Caco-2 (cell line): ENCODE results near the gene ZFP69. TPM values are rescaled to one million over a fixed set of nuclear protein-coding genes. Genes with fewer than 3 reads are reported as not detected.
A peak's percentile ranks its signal among the peaks of the same experiment; 100 is the strongest.
"Not testable (repeated sequence)": the region's sequence is repeated elsewhere in the genome, so short reads cannot be mapped to it uniquely, and the experiment has no call there.

Experiments
- BruUV-seq: library from RNA; stranded (reverse); fragments of 400-500 nt; replicated peaks from 2 replicates; lab custom pipeline; 2021; lab: Mats Ljungman, UMichigan
- CTCF ChIA-PET: fragments of 300-600 bp; sonication (Branson Sonifier 250); formaldehyde crosslinking; loops from one replicate; lab custom pipeline; 2022; ENCODE audit warnings: antibody characterized with exemption; lab: Charles Lee
- POLR2A ChIA-PET: fragments of 300-600 bp; sonication (Branson Sonifier 250); formaldehyde crosslinking; loops from one replicate; lab custom pipeline; 2022; ENCODE audit warnings: antibody characterized with exemption; lab: Charles Lee
- DNase-seq, 2 experiments: peaks; one replicate each; pipeline versions ENCODE4 v3.0.0 to v3.0.0-alpha.2; 2020 to 2022
- H3K27me3 ChIP-seq: replicated peaks from 2 replicates; pipeline ENCODE4 v1.6.0; 2011; ENCODE audit warnings: low read length; ENCODE audit not compliant: control insufficient read depth, insufficient read depth
- H3K36me3 ChIP-seq: 2 replicates; pipeline ENCODE4 v1.5.1; 2011; ENCODE audit warnings: low read length; ENCODE audit not compliant: control insufficient read depth, insufficient read depth
- H3K4me1 ChIP-seq: fragments of 250-450 bp; sonication (Bioruptor Pico); 2 replicates; pipeline ENCODE4 v1.5.1; 2020; ENCODE audit warnings: mild to moderate bottlenecking
- H3K4me3 ChIP-seq: 2 replicates; pipeline ENCODE4 v1.5.1; 2011; ENCODE audit warnings: low read depth, mild to moderate bottlenecking, control low read depth, low read length
- H3K9me3 ChIP-seq: fragments of 250-450 bp; sonication (Bioruptor Pico); 2 replicates; pipeline ENCODE4 v1.5.1; 2020; ENCODE audit warnings: mild to moderate bottlenecking, moderate library complexity
- H3K27ac Mint-ChIP-seq: one replicate; pipeline ENCODE4 v1.8.0; 2022; ENCODE audit warnings: mixed read lengths; ENCODE audit not compliant: unreplicated experiment
- H3K27me3 Mint-ChIP-seq: one replicate; pipeline ENCODE4 v1.8.0; 2022; ENCODE audit warnings: mixed read lengths; ENCODE audit not compliant: insufficient read depth, unreplicated experiment
- H3K36me3 Mint-ChIP-seq: one replicate; pipeline ENCODE4 v1.8.0; 2022; ENCODE audit warnings: mild to moderate bottlenecking, mixed read lengths; ENCODE audit not compliant: insufficient read depth, unreplicated experiment
- H3K4me1 Mint-ChIP-seq: one replicate; pipeline ENCODE4 v1.8.0; 2022; ENCODE audit warnings: low read depth, mixed read lengths; ENCODE audit not compliant: unreplicated experiment
- H3K4me3 Mint-ChIP-seq: one replicate; pipeline ENCODE4 v1.8.0; 2022; ENCODE audit warnings: mild to moderate bottlenecking, moderate library complexity, mixed read lengths; ENCODE audit not compliant: unreplicated experiment
- H3K9me3 Mint-ChIP-seq: one replicate; pipeline ENCODE4 v1.8.0; 2022; ENCODE audit warnings: mixed read lengths; ENCODE audit not compliant: unreplicated experiment
- intact Hi-C: fragments of 100-400 bp; cut with micrococcal nuclease; formaldehyde crosslinking; loops from one replicate; pipeline ENCODE4 v1.10.0; 2022; ENCODE audit not compliant: unreplicated experiment
- total RNA-seq: library from RNA; stranded (reverse); gene quantifications from 2 replicates; pipeline ENCODE4 v1.2.3, GENCODE V29; 2022
- TF ChIP-seq, protein P1 (sequence below), 2 experiments: fragments of 200-600 bp in 1 of 2; IDR thresholded peaks; 1 replicate in 1 of 2; 2 replicates in 1 of 2; pipeline versions ENCODE4 v1.5.1 to v1.8.0; 2011 to 2022; ENCODE audit warnings: antibody characterized with exemption in 1 of 2, control low read depth in 1 of 2, inconsistent platforms in 1 of 2, low read depth in 1 of 2, low read length in 1 of 2, mild to moderate bottlenecking in 1 of 2, moderate library complexity in 1 of 2; ENCODE audit not compliant: insufficient read depth in 1 of 2, severe bottlenecking in 1 of 2, unreplicated experiment in 1 of 2

The ZFP69 gene
- total RNA-seq, 1 experiment from 2014 or later: 2.5 TPM

DNA sequence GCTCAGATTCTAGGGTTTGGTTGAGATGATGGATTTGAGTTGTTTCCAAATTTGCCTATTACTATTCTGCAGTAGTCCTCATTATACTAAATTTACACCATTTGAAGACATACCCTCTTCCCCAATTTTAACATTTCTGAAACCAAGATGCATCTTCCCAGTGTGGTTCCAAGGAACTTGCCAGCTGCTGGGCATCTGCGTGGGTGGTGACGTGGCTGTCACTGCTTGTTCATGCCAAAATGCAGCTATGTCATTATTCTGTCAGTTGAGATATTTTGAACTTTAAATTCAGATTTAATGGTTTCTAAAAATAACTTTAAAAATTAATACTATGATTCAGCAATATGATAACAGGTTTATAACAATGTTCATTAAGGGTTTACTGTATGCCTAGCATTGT lies 1.2 kb downstream of the ZFP69 start:
- H3K27ac Mint-ChIP-seq: no peak overlapping the region
- H3K27me3 Mint-ChIP-seq: no peaks in the 10 kb centered on the region
- intact Hi-C loops: no loop called here
- H3K4me1 Mint-ChIP-seq: no peaks in the 10 kb centered on the region
- Histone ChIP-seq H3K27me3 (no peaks in the 10 kb centered on the region), H3K4me3 (no peak overlapping the region), H3K4me1 (no peaks in the 10 kb centered on the region), H3K9me3 (peaks cover 8% of the 10 kb centered on the region; the same call in 1 of the 2 replicates), H3K36me3 (no peaks in the 10 kb centered on the region)
- ChIA-PET POLR2A (no interaction called here), CTCF (no interaction called here)
- no TSS peak for BruUV-seq
- H3K9me3 Mint-ChIP-seq: peaks cover 16% of the 10 kb centered on the region
- H3K36me3 Mint-ChIP-seq: peaks cover 12% of the 10 kb centered on the region
- H3K4me3 Mint-ChIP-seq: peak overlapping the region; percentile 81
- no peak for DNase-seq
- TF ChIP-seq, protein P1, sequence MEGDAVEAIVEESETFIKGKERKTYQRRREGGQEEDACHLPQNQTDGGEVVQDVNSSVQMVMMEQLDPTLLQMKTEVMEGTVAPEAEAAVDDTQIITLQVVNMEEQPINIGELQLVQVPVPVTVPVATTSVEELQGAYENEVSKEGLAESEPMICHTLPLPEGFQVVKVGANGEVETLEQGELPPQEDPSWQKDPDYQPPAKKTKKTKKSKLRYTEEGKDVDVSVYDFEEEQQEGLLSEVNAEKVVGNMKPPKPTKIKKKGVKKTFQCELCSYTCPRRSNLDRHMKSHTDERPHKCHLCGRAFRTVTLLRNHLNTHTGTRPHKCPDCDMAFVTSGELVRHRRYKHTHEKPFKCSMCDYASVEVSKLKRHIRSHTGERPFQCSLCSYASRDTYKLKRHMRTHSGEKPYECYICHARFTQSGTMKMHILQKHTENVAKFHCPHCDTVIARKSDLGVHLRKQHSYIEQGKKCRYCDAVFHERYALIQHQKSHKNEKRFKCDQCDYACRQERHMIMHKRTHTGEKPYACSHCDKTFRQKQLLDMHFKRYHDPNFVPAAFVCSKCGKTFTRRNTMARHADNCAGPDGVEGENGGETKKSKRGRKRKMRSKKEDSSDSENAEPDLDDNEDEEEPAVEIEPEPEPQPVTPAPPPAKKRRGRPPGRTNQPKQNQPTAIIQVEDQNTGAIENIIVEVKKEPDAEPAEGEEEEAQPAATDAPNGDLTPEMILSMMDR (IDR thresholded peaks at IDR 0.05; ENCODE audit: insufficient read depth in 1 of 2, low read depth in 1 of 2, low read length in 1 of 2, severe bottlenecking in 1 of 2, unreplicated experiment in 1 of 2): no peak

DNA sequence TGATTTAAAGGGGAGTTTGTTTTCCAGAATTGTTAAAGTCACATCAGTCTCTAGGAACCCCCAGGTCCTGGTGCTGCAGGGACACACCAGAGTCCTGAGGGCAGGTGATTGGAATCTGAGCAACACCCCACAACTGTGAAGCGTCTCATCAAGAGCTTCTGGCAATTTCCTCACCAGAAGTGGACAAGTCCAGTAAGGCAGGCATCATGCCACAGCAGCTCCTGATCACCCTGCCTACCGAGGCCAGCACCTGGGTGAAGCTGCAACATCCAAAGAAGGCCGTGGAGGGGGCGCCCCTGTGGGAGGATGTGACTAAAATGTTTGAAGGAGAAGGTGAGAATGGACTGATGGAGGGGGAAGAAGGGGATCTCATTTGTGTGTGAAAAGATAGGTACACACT lies 2.1 kb downstream of the ZFP69 start:
- Histone ChIP-seq H3K4me1 (no peaks in the 10 kb centered on the region), H3K9me3 (peaks cover 8% of the 10 kb centered on the region; the same call in 1 of the 2 replicates), H3K27me3 (no peaks in the 10 kb centered on the region), H3K36me3 (no peaks in the 10 kb centered on the region), H3K4me3 (no peak overlapping the region)
- intact Hi-C loops: no loop called here
- no TSS peak for BruUV-seq
- DNase-seq: no peak
- no peaks in the 10 kb centered on the region for H3K4me1 Mint-ChIP-seq
- no peak overlapping the region for H3K4me3 Mint-ChIP-seq
- peaks cover 10% of the 10 kb centered on the region for H3K9me3 Mint-ChIP-seq
- no peaks in the 10 kb centered on the region for H3K27me3 Mint-ChIP-seq
- ChIA-PET CTCF (no interaction called here), POLR2A (no interaction called here)
- H3K27ac Mint-ChIP-seq: no peak overlapping the region
- H3K36me3 Mint-ChIP-seq: peaks cover 12% of the 10 kb centered on the region
- TF ChIP-seq, protein P1 (IDR thresholded peaks at IDR 0.05; ENCODE audit: insufficient read depth in 1 of 2, low read depth in 1 of 2, low read length in 1 of 2, severe bottlenecking in 1 of 2, unreplicated experiment in 1 of 2): no peak

DNA sequence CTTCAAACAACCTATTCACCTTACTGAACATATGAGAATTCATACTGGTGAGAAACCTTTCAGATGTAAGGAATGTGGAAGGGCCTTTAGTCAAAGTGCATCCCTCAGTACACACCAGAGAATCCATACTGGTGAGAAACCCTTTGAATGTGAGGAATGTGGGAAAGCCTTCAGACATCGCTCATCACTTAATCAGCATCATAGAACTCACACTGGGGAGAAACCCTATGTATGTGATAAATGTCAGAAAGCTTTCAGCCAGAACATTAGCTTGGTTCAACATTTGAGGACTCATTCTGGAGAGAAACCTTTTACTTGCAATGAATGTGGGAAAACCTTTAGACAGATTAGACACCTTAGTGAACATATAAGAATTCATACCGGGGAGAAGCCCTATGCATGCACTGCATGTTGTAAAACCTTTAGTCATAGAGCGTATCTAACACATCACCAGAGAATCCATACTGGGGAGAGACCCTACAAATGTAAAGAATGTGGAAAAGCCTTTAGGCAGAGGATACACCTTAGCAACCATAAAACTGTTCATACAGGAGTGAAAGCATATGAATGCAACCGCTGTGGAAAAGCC lies 18.3 kb downstream of the ZFP69 start:
- H3K36me3 ChIP-seq: no peaks in the 10 kb centered on the region
- Mint-ChIP-seq H3K4me1 (no peaks in the 10 kb centered on the region), H3K4me3 (no peak overlapping the region), H3K36me3 (peaks cover 39% of the 10 kb centered on the region), H3K27ac (no peak overlapping the region), H3K27me3 (no peaks in the 10 kb centered on the region), H3K9me3 (no peaks in the 10 kb centered on the region)
- CTCF ChIA-PET: no interaction called here
- POLR2A ChIA-PET: no interaction called here
- H3K27me3 ChIP-seq: no peaks in the 10 kb centered on the region
- H3K4me3 ChIP-seq: no peak overlapping the region
- no peak for DNase-seq
- no TSS peak for BruUV-seq
- TF ChIP-seq, protein P1 (IDR thresholded peaks at IDR 0.05; ENCODE audit: insufficient read depth in 1 of 2, low read depth in 1 of 2, low read length in 1 of 2, severe bottlenecking in 1 of 2, unreplicated experiment in 1 of 2): no peak
- no peaks in the 10 kb centered on the region for H3K4me1 ChIP-seq
- intact Hi-C loops: no loop called here
- peaks cover 8% of the 10 kb centered on the region for H3K9me3 ChIP-seq

DNA sequence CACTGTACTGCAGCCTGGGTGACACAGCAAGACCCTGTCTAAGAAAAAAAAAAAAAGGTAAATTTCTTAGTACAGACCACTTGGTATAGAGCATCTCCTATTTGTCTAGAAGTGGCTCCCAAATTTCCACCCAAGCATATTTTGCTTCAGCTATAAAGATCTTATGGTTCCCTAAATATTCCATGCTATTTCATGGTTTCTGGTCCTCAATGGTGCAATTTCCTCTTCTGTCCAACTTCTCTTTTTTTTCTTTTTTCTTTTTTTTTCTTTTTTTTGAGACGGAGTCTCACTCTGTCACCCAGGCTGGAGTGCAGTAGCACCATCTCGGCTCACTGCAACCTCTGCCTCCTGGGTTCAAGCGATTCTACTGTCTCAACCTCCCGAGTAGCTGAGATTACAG lies 25.6 kb downstream of the ZFP69 start:
- H3K9me3 Mint-ChIP-seq: peaks cover 23% of the 10 kb centered on the region
- H3K36me3 Mint-ChIP-seq, H3K27me3 ChIP-seq, POLR2A ChIA-PET, BruUV-seq, CTCF ChIA-PET, H3K9me3 ChIP-seq, intact Hi-C loops, H3K4me1 ChIP-seq, H3K4me3 Mint-ChIP-seq, DNase-seq, H3K27me3 Mint-ChIP-seq, H3K4me3 ChIP-seq, H3K27ac Mint-ChIP-seq, H3K4me1 Mint-ChIP-seq, H3K36me3 ChIP-seq: not testable (repeated sequence)
